Type B pancreatic cell (in vitro differentiated cells): ENCODE data around the gene KNDC1. TPM values are rescaled to one million over a fixed set of nuclear protein-coding genes. Genes with fewer than 3 reads are reported as not detected.

Experiments used
- DNase-seq: peaks from one replicate; pipeline ENCODE4 v3.0.0; 2021; ENCODE audit warnings: mixed read lengths; ENCODE audit not compliant: unreplicated experiment; ENCODE audit errors: extremely low spot score
- H3K27ac Mint-ChIP-seq: 2 replicates; pipeline ENCODE4 v1.8.0; 2021; ENCODE audit warnings: mild to moderate bottlenecking, mixed read lengths
- H3K27me3 Mint-ChIP-seq: 2 replicates; pipeline ENCODE4 v1.8.0; 2021; ENCODE audit warnings: mixed read lengths
- H3K36me3 Mint-ChIP-seq: 2 replicates; pipeline ENCODE4 v1.8.0; 2021; ENCODE audit warnings: mixed read lengths
- H3K4me1 Mint-ChIP-seq: one replicate; pipeline ENCODE4 v1.8.0; 2021; ENCODE audit warnings: mixed read lengths; ENCODE audit not compliant: unreplicated experiment
- H3K4me3 Mint-ChIP-seq: 2 replicates; pipeline ENCODE4 v1.8.0; 2021; ENCODE audit warnings: mild to moderate bottlenecking, mixed read lengths
- H3K9me3 Mint-ChIP-seq: 2 replicates; pipeline ENCODE4 v1.8.0; 2021; ENCODE audit warnings: mixed read lengths
- CTCF ChIP-seq: fragments of 200-600 bp; sonication (generic); conservative IDR thresholded peaks from 2 replicates; pipeline ENCODE4 v1.5.0; 2021; ENCODE audit warnings: antibody characterized with exemption, mild to moderate bottlenecking
- total RNA-seq: library from RNA; stranded (reverse); gene quantifications from 2 replicates; pipeline ENCODE4 v1.2.1, GENCODE V29; 2021; ENCODE audit warnings: low replicate concordance

KNDC1 gene
- total RNA-seq, 1 donor from 2014 or later: 6.4 TPM

- Mint-ChIP-seq H3K4me1 (no peaks in the 10 kb centered on the region), H3K9me3 (no peaks in the 10 kb centered on the region), H3K27me3 (peaks cover 36% of the 10 kb centered on the region), H3K27ac (no peak overlapping the region), H3K36me3 (no peaks in the 10 kb centered on the region), H3K4me3 (peak overlapping the region; percentile 34)
- no peak for DNase-seq
- TF ChIP-seq CTCF: no peak
Observed at GRCh38 chr10:133158437-133158755, 1.6 kb upstream of the KNDC1 start.

- Mint-ChIP-seq H3K9me3 (no peaks in the 10 kb centered on the region), H3K36me3 (no peaks in the 10 kb centered on the region), H3K4me3 (peak overlapping the region; percentile 52)
Observed at GRCh38 chr10:133158756-133159610, 1.0 kb upstream of the KNDC1 start.

GRCh38 chr10:133159611-133159949 lies 439 bp upstream of the KNDC1 start:
- peak overlapping the region; percentile 52 for H3K4me3 Mint-ChIP-seq
- no peak for TF ChIP-seq CTCF
- peaks cover 30% of the 10 kb centered on the region for H3K27me3 Mint-ChIP-seq
- no peaks in the 10 kb centered on the region for H3K36me3 Mint-ChIP-seq
- no peaks in the 10 kb centered on the region for H3K9me3 Mint-ChIP-seq
- H3K27ac Mint-ChIP-seq: no peak overlapping the region
- DNase-seq: peak; percentile 68
- no peaks in the 10 kb centered on the region for H3K4me1 Mint-ChIP-seq

More at GRCh38 chr10:133158756-133159610, 1.0 kb upstream of the KNDC1 start:
- peaks cover 36% of the 10 kb centered on the region for H3K27me3 Mint-ChIP-seq
- no peak for TF ChIP-seq CTCF
- no peaks in the 10 kb centered on the region for H3K4me1 Mint-ChIP-seq
- no peak overlapping the region for H3K27ac Mint-ChIP-seq
- peak; percentile 69 for DNase-seq

- peaks cover 22% of the 10 kb centered on the region for H3K27me3 Mint-ChIP-seq
- H3K27ac Mint-ChIP-seq: no peak overlapping the region
- DNase-seq: no peak
- TF ChIP-seq CTCF: no peak
- H3K9me3 Mint-ChIP-seq: no peaks in the 10 kb centered on the region
- no peaks in the 10 kb centered on the region for H3K4me1 Mint-ChIP-seq
- H3K36me3 Mint-ChIP-seq: no peaks in the 10 kb centered on the region
- peak overlapping the region; percentile 69 for H3K4me3 Mint-ChIP-seq
Observed at GRCh38 chr10:133160826-133161471, 930 bp downstream of the KNDC1 start.

GRCh38 chr10:133161486-133162109 lies 1.6 kb downstream of the KNDC1 start:
- peak overlapping the region; percentile 69 for H3K4me3 Mint-ChIP-seq
- H3K27me3 Mint-ChIP-seq: peaks cover 22% of the 10 kb centered on the region
- no peak for TF ChIP-seq CTCF
- no peaks in the 10 kb centered on the region for H3K4me1 Mint-ChIP-seq
- no peaks in the 10 kb centered on the region for H3K36me3 Mint-ChIP-seq
- no peaks in the 10 kb centered on the region for H3K9me3 Mint-ChIP-seq
- DNase-seq: no peak
- H3K27ac Mint-ChIP-seq: no peak overlapping the region
